Sigmoid colon (tissue), 7 donors: ENCODE results near the gene SSU72. TPM values are rescaled to one million over a fixed set of nuclear protein-coding genes. Genes with fewer than 3 reads are reported as not detected.

Experiments
- DNase-seq: peaks from one replicate; pipeline ENCODE4 v3.0.0-alpha.2; 2019
- H3K27ac ChIP-seq, 4 donors: fragments of 200-600 bp; sonication (generic); one replicate each; pipeline ENCODE4 v1.5.1; 2016 to 2019; ENCODE audit warnings: mild to moderate bottlenecking in 1 of 4
- H3K27me3 ChIP-seq, 3 donors: fragments of 200-600 bp; sonication (generic); one replicate each; pipeline ENCODE4 v1.5.1; 2019; ENCODE audit warnings: mild to moderate bottlenecking in 1 of 3
- H3K36me3 ChIP-seq, 4 donors: fragments of 200-600 bp; sonication (generic); one replicate each; pipeline ENCODE4 v1.5.1; 2016 to 2019
- H3K4me1 ChIP-seq, 4 donors: fragments of 200-600 bp; sonication (generic); one replicate each; pipeline ENCODE4 v1.5.1; 2017 to 2019
- H3K4me3 ChIP-seq, 4 donors: fragments of 200-600 bp; sonication (generic); one replicate each; pipeline ENCODE4 v1.5.1; 2017 to 2019; ENCODE audit warnings: mild to moderate bottlenecking in 2 of 4, moderate library complexity in 1 of 4
- H3K9me3 ChIP-seq, 4 donors: fragments of 200-600 bp in 3 of 4; sonication (generic) in 3 of 4; one replicate each; pipeline versions ENCODE4 v1.5.1 to v1.6.1; 2013 to 2019
- EP300 ChIP-seq, 4 donors: sonication (generic); formaldehyde crosslinking; IDR thresholded peaks; one replicate each; pipeline ENCODE4 v1.6.1; 2017; ENCODE audit warnings: antibody characterized with exemption in 4 of 4
- POLR2A ChIP-seq, 2 donors: fragments of 450-650 bp; IDR thresholded peaks; one replicate each; pipeline ENCODE4 v1.6.1; 2016; ENCODE audit warnings: antibody characterized with exemption in 2 of 2, mild to moderate bottlenecking in 2 of 2, moderate library complexity in 2 of 2
- POLR2AphosphoS5 ChIP-seq, 4 donors: sonication (generic); formaldehyde crosslinking; IDR thresholded peaks; one replicate each; pipeline ENCODE4 v1.6.1; 2017; ENCODE audit warnings: antibody characterized with exemption in 4 of 4
- WGBS, 2 donors: extraction: QIAGEN DNeasy Blood & Tissue Kit; methylation state at CpG; one replicate each; pipeline ENCODE4 v1.1.7; 2013; 5-methylcytosine and 5-hydroxymethylcytosine counted together
- intact Hi-C: fragments of 100-400 bp; cut with DNase I; formaldehyde crosslinking; loops from one replicate; pipeline ENCODE4 v1.15.1; 2023
- polyA plus RNA-seq, 3 donors: library from polyadenylated mRNA; stranded (reverse); fragments of 200-250 nt; gene quantifications; one replicate each; pipeline ENCODE4 v1.2.3, GENCODE V29; 2013
- total RNA-seq, 4 donors: library from RNA; depleted of rRNA; stranded (reverse); fragments of >200 nt; gene quantifications; one replicate each; pipeline ENCODE4 v1.1.0, GENCODE V29; 2016
- TF ChIP-seq, protein P1 (sequence below), 4 experiments: fragments of 450-650 bp in 3 of 4; fragments of 200-600 bp in 1 of 4; IDR thresholded peaks; one replicate each; pipeline ENCODE4 v1.5.1; 2016 to 2019; ENCODE audit warnings: antibody characterized with exemption in 4 of 4, mild to moderate bottlenecking in 3 of 4, moderate library complexity in 2 of 4
- donor health status: healthy with polysubstance abuse.
- donor health status: Bipolar disorder and iron deficiency.
- donor health status: healthy.

SSU72 gene
- total and polyA plus RNA-seq, 7 donors, result 98.9 to 165 (median 119) TPM

DNA sequence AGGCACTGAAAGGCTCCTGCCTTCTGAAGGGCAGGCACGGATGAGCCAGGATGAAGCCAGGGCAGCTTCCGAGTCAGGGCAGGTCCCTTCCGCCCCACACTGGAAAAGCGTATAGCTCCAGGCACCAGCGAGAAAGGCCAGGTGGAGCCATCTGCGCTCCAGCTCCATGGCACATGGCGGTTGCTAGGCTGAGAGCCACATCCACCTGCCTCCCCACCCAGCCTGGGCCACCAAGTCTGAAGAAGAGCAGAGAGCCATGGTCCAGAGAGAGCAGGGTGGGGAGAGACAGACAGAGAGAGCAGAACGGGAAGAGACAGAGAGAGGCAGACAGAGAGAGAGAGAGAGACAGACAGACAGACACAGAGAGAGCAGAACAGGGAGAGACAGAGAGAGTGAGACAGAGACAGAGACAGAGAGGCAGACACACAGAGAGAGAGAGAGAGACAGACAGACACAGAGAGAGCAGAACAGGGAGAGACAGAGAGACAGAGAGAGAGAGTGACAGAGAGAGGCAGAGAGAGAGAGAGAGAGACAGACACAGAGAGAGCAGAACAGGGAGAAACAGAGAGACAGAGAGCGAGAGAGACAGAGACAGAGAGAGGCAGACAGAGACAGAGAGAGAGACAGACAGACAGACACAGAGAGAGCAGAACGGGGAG is 20.1 kb upstream of the SSU72 start:
- no peak overlapping the region for H3K27ac ChIP-seq
- 33 to 67% methylated on average over 10 of the region's 10 CpGs for WGBS, 2 donors
- no peaks in the 10 kb centered on the region for H3K9me3 ChIP-seq
- H3K27me3 ChIP-seq, result peaks cover 21 to 39% (median 29%) of the 10 kb centered on the region in 3 donors
- no peak overlapping the region for H3K4me3 ChIP-seq
- H3K36me3 ChIP-seq, result no peaks in the 10 kb centered on the region
- DNase-seq, result no peak
- peaks cover 0 to 10% (median 7%) of the 10 kb centered on the region in 4 donors for H3K4me1 ChIP-seq
- TF ChIP-seq, protein P1, sequence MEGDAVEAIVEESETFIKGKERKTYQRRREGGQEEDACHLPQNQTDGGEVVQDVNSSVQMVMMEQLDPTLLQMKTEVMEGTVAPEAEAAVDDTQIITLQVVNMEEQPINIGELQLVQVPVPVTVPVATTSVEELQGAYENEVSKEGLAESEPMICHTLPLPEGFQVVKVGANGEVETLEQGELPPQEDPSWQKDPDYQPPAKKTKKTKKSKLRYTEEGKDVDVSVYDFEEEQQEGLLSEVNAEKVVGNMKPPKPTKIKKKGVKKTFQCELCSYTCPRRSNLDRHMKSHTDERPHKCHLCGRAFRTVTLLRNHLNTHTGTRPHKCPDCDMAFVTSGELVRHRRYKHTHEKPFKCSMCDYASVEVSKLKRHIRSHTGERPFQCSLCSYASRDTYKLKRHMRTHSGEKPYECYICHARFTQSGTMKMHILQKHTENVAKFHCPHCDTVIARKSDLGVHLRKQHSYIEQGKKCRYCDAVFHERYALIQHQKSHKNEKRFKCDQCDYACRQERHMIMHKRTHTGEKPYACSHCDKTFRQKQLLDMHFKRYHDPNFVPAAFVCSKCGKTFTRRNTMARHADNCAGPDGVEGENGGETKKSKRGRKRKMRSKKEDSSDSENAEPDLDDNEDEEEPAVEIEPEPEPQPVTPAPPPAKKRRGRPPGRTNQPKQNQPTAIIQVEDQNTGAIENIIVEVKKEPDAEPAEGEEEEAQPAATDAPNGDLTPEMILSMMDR (IDR thresholded peaks at IDR 0.05), result no peak
- TF ChIP-seq POLR2AphosphoS5 (IDR thresholded peaks at IDR 0.05), result no peak
- no peak for TF ChIP-seq EP300 (IDR thresholded peaks at IDR 0.05)
- no peak for TF ChIP-seq POLR2A (IDR thresholded peaks at IDR 0.05)
- intact Hi-C loops, result no loop called here

DNA sequence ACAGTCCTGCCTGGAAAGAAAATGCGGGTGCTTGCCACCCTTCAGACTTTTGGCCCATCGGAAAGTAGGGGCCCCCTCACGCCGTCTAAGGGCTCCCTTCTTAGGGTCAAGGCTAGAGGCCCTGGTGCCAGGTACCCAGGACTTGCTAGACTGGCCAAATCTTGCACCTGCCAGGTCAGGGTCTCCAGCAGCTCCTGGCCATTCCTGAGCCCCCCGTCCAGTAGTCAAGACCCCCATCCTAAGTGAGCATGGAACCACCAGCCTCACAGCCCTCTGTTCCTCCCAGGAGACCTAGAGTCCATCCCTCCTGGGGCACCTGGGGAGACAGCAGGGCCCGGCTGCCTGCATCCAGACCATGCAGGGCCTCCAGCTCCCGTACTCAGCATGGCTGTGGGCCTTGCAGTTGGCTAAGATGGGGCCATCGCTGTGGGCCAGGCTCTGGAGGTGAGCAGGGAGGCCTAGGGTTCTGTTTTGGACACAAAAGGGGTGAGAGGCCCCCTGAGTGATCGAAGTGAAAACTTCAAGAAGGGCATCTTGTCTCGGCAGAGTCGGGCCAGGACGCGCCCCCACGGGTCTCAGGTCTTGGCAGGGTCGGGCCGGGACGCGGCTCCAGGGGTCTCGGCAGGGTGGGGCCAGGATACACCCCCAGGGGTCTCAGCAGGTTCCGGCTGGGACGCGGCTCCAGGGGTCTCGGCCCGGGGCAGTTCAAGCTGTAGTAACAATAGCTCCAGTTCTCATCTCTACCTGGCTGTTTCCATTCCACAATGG is 19.4 kb upstream of the SSU72 start:
- H3K27me3 ChIP-seq, result peaks cover 16 to 38% (median 23%) of the 10 kb centered on the region in 3 donors
- no peaks in the 10 kb centered on the region for H3K9me3 ChIP-seq
- no peak overlapping the region for H3K4me3 ChIP-seq
- intact Hi-C loops, result no loop called here
- no peak for DNase-seq
- WGBS, 2 donors, result 85 to 87% methylated on average over 24 of the region's 24 CpGs
- H3K27ac ChIP-seq, result no peak overlapping the region
- TF ChIP-seq, protein P1 (IDR thresholded peaks at IDR 0.05), result no peak
- TF ChIP-seq POLR2AphosphoS5 (IDR thresholded peaks at IDR 0.05), result no peak
- TF ChIP-seq POLR2A (IDR thresholded peaks at IDR 0.05), result no peak
- no peak for TF ChIP-seq EP300 (IDR thresholded peaks at IDR 0.05)
- H3K36me3 ChIP-seq, result no peaks in the 10 kb centered on the region
- H3K4me1 ChIP-seq, result peaks cover 0 to 5% (median 1%) of the 10 kb centered on the region in 4 donors

DNA sequence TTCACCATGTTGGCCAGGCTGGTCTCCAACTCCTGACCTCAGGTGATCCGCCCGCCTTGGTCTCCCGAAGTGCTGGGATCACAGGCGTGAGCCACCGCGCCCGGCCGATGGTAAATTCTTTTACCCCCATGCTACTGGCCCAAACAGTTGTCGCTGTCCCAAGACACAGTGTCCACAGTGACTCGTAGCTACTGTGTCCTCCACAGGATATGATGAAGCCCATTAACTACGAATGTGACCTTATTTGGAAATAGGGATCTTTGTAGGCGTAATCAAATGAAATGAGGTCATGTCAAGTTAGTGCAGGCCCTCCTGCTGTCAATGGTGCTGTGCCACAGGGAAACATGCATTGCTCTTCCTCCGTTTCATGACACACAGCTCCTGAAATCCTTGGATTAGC is 16.8 kb upstream of the SSU72 start:
- Histone ChIP-seq H3K36me3 (no peaks in the 10 kb centered on the region), H3K4me3 (no peak overlapping the region), H3K9me3 (no peaks in the 10 kb centered on the region), H3K27me3 (peaks cover 0 to 35% (median 3%) of the 10 kb centered on the region in 3 donors), H3K4me1 (no peaks in the 10 kb centered on the region), H3K27ac (no peak overlapping the region)
- 89% methylated on average over 13 of the region's 13 CpGs for WGBS, 2 donors
- TF ChIP-seq POLR2AphosphoS5 (IDR thresholded peaks at IDR 0.05), result no peak
- intact Hi-C loops, result no loop called here
- no peak for DNase-seq

DNA sequence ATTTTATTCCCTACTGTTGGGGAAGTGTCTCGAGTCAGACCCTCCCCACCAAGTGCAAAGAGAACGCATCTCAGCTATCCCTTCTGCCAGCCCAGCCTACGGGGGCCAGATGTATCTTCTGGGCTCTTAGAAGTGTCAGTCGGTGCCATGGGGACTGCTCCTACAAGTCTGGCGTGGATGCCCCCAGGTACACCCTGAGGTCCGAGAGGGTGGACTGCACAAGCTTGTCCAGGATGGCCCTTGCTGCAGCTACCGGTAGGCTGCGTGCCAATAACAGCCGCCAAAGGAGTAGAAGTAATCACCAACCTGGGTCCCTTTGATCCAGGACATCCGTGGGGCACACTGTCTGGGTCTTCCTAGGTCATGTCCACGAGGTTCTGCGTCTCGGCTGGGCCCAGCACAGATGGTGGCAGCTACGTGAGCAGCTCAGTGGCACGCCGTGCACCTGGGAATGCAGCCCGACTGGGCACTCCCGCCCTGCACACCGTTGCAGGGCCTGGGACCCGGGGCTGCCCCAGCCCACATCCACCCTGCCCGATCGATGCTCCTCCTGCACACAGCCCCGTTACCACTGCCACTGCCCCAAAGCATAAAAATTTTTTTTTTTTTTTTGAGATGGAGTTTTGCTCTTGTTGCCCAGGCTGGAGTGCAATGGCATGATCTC is 8.8 kb upstream of the SSU72 start:
- no peaks in the 10 kb centered on the region for H3K36me3 ChIP-seq
- peaks cover 0 to 28% (median 6%) of the 10 kb centered on the region in 3 donors for H3K27me3 ChIP-seq
- intact Hi-C loops, result no loop called here
- TF ChIP-seq POLR2A (IDR thresholded peaks at IDR 0.05), result no peak
- TF ChIP-seq EP300 (IDR thresholded peaks at IDR 0.05), result no peak
- TF ChIP-seq, protein P1 (IDR thresholded peaks at IDR 0.05), result no peak
- no peak for TF ChIP-seq POLR2AphosphoS5 (IDR thresholded peaks at IDR 0.05)
- WGBS, 2 donors, result 84 to 86% methylated on average over 23 of the region's 23 CpGs
- H3K9me3 ChIP-seq, result no peaks in the 10 kb centered on the region
- no peaks in the 10 kb centered on the region for H3K4me1 ChIP-seq
- H3K4me3 ChIP-seq, result no peak overlapping the region
- no peak overlapping the region for H3K27ac ChIP-seq
- no peak for DNase-seq
